GM19043 (cell line): ENCODE results near the gene CIAO3.

Source experiments
- ATAC-seq: cut with Tn5 transposase; IDR thresholded peaks from one replicate; pipeline ENCODE4 v1.9.1; 2021; ENCODE audit warnings: low read depth; ENCODE audit not compliant: unreplicated experiment

The CIAO3 gene

DNA sequence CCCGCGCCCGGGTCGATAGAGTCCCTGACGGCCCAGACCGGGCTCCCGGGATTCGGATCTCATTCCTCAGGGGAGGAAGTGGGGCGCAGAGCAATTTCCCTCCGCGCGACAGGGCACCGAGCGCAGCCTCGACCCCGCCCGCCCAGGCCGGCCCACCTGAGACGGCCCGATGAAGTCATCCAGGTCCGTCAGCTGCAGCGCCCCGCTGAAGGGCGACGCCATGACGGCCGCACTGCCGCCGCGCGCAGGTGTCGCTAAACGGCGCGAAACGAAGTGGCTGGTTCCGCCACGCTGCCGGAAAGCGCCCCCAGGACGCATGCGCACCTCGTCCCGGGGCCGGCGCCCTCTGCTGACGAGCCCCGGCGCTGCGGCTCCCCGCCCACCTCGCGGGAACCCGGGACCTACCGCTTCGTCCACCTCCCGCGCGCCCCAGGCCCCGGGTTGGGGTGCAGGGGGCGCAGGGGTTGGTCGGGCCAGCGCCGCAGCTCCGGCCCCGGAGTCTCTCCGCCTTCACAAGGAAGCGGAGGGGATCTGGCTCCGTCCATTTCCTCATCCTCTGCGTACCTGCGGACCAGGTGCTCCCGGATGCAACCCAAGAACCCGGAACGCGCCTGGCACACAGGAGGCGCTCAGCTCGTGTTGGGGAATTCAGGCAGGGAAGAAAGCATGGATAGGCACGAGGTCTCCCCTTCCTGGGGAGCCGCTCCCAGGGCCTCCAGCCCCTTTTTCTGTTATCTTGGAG is at the start of gene CIAO3:
Gene CIAO3 (minus strand): TSS at position 234 of the 742 bp plus-strand sequence. CDS start 12 bp downstream, at position 222.
- peak; percentile 59 for ATAC-seq

DNA sequence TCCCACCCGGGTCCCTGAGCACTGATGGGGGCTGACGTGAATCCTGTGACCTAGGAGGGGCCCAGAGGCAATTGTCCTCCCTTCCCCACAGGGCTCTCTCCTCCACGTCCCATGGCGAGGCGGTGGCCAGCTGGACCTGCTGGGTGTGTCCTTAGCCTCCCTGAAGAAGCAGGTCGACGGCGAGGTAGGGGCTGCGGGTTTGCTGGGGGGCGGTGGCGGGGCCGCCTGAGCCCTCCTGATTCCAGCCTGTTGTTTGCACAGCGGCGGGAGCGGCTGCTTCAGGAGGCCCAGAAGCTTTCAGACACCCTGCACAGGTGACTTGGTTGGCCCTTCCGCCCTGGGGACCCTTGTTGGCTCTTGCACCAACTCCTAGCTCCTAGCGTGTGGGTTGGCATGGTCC is 49.3 kb upstream of the CIAO3 start:
- no peak for ATAC-seq

DNA sequence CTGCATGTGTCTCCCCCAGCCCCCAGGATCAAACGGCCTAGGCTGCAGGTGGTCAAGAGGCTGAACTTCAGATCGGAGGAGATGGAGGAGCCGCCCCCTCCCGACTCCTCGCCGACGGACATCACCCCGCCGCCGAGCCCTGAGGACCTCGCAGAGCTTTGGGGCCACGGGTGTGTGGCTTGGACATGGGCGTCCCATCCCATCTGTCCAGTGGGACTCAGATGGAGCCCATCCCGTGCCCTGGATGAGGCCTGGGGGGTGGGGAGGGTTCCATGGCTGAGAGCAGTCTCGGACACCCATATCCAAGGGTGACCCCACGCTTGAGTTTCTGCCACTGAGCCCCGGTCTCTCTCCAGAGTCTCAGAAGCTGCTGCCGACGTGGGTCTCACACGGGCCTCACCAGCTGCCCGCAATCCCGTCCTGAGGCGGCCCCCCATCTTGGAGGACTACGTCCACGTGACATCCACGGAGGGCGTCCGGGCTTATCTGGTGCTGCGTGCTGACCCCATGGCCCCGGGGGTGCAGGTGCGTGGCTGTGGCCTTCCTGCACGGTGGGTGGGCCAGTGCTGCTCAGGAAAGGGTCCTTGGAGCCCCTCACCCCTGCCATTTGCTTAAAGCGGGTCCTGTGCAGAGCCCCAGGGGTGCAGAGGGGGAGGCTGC is 48.5 kb upstream of the CIAO3 start:
- no peak for ATAC-seq

DNA sequence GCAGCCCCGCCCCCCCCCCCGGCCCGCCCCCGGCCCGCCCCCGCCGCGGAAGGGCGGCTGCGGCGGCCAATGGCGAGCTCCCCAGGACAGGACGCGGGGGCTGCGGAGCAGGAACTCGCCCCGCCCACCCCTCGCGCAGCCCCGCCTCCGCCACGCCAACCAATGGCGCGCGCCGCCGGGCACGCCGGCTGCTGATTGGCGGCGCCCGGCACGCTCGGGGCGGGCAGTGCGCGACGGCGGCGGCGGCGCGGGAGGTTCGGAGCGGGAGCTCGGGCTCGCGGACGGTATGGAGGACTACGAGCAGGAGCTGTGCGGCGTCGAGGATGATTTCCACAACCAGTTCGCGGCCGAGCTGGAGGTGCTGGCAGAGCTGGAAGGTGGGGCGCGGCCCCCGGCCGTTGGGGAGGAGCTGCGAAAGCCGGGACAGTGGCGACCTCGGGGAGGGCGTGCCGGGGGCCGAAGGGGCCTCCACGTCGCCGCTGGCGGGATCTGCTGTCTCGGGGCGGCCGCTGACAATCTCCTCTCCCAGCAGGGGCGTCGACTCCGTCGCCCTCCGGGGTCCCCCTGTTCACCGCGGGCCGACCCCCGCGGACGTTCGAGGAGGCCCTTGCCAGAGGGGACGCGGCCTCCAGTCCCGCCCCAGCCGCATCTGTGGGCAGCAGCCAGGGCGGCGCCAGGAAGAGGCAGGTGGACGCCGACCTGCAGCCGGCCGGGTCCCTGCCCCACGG is 47.8 kb upstream of the CIAO3 start, which contains the start of gene CHTF18:
Gene CHTF18 (plus strand): TSS at position 222 of the 728 bp plus-strand sequence. CDS start 65 bp downstream, at position 287.
- ATAC-seq = peak; percentile 66

DNA sequence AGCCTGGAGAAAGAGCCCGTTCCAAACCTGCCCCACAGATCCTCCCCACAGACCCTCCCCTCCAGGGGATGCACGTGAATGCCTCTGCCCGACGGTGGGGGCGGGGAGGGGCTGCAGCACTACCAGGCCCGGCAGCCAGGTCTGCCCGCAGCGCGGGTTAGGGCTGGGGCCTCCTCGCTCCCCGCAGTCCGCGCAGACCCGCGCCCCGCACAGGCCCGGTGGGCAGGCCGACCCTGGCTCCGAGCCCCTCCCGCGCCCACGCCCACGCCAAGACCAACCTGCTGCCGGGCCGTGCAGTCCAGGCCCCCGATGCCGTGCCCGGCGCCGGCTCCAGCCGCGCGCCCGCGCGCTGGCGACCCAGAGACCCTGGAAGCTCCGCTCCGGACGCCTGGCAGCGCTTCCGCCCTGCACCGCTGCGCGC is 47.2 kb upstream of the CIAO3 start, which contains the start of gene RPUSD1:
Gene RPUSD1 (minus strand): TSS at position 404 of the 421 bp plus-strand sequence. CDS start 644 bp downstream, outside the sequence.
- no peak for ATAC-seq

DNA sequence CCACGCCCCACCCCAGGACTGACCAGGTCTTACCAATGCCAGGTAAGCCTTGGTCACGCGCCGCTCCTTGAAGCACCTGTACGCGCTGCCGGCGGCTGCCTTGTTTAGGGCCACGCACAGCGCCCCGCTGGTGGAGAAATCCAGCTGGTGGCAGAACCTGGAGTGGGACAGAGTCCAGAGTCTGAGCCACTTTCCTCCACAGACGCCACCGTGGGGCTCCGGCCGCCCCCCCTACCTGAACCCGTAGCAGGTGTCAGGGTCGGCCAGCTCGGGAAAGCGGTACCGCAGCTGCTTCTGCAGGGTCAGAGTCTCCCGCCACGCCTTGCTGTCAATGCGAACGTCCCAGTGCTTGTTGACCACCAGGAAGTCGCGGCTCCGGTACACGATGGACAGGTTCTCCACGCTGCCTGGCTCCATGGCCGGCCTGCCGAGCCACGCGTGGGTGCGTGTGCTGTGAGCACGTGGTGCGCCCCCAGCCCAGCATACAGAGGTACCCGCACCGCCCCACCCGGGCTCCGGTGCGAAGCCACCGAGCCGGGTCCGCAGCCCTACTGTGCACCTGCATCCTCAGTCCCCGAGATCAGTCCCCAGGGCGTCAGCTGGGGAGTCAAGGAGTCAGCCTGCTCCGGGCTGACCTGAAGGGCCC is 46.6 kb upstream of the CIAO3 start:
- ATAC-seq = peak; percentile 12

DNA sequence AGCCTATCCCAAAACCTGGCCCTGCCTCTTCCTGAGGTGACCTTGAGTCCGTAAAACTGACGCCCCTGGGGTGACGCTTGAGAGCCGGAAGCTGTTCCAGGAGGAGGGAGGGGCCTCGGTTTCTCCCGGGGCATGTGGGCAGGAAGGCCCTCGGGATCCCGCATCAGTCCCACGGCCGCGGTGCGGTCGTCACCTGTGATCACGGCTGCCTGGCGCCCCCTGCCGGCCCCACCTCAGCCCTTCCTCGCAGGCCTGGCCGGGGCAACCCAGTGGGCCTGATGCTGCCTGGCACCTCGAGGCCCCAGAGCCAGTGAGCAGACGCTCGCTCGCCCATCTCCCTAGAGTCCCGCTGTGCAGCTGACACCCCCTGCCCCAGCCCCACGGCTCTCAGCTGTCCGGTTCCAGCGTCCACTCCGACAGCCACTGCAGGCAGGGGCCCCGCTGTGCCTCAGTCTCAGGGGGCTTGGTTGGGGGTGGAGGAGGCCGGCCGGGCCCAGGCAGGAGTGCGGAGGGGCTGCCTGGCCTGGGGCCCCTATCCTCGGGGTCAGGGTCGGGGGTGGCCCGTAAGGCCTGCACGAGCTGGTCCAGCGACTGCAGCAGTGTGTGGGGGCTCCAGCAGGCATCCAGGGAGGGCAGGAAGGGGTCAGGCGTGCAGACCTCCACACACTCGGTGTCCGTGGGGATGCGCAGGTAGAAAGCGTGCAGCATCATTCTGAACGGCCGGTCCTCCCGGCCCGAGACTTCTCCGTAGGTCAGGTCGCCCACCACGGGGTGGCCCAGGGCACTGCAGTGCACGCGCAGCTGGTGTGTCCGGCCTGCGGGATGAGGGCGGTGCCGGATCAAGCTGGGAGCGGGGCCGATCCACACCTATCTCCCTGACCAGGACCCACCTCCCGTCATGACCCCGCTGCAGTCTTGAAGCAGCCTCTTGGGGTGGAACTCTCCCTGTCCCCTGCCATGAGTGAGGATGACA is 45.1 kb upstream of the CIAO3 start:
- no peak for ATAC-seq

DNA sequence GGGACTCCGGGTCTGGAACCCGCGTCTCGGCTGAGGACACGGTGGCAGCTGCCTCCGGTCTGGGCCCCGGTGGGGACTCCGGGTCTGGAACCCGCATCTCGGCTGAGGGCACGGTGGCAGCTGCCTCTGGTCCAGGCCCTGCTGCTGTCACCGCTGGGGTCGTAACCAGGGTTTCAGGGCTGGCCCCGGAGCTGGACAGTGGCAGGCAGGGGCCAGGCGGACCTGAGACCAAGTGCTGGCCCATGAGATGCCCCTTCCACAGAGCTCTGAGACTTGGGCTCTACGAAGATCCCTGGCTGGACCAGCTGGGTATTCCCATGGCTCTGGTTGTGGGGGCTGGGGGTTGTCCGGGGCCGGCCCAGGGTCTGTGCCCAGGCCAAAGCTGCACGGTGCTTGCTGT is 43.6 kb upstream of the CIAO3 start:
- ATAC-seq = no peak

DNA sequence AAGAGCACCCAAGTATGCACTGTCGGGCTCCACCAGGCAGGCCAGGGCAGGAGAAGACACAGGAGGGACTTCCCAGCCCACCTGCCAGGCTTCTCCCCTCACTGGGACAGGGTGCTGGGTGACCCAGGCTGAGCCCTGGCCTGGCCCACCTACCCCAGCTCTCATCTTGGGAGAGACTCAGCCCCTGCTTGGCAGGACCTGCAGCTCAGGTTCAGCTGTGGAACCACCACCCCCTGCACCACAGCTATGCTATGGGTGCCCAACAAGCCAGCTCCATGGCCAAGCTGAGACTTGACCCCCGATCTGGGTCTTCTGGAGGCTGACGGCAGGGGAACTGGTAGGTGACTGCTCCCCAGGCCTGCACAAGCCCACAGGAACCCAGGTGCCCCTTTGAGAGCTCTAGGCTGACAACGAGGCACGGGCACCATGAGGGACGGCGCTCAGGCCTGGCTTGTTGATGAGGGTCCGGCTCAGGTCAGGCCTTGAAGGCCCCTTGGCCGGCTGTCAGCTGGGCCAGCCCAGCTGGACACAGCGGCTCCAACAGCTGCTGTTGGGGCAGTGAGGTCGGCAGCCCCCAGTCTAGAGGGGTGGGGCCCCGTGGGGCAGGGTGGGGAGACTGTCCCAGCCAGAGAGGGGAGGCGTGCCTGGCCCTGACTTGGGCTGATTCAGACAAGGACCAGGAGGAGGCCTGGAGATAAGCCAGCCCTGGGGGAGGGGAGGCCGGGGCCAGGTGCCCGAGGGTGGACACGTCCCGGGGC is 42.8 kb upstream of the CIAO3 start:
- ATAC-seq = no peak

DNA sequence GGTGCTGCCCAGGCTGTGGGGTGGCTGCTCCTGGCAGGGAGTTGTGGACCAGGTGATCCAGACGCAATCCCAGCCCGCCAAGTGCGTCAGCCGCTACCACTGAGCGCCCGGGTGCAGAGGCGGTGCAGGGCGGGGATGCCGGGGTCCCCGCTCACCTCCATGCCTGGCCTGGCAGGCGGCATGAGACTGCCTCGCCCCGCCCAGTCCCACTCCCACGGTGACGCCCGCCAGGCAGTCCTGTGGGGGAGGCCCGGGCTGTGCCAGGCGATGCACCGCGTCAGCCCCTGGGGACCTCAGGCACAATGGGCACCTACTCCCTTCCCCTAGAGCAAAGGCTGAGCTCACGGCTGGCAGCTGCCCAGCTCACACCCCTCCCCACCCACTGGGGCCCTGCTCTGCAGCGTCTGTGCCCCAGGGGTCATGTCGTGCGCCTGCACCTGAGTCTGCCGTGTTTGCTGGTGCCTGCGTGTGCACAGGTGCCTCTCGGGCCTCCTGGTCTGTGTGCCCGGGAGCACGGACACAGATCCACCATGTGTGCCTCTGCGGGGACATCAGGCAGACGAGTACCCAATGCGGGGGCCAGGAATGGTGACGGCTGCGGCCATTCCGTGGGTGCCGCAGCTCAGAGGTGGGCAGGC is 42.1 kb upstream of the CIAO3 start:
- ATAC-seq = no peak

DNA sequence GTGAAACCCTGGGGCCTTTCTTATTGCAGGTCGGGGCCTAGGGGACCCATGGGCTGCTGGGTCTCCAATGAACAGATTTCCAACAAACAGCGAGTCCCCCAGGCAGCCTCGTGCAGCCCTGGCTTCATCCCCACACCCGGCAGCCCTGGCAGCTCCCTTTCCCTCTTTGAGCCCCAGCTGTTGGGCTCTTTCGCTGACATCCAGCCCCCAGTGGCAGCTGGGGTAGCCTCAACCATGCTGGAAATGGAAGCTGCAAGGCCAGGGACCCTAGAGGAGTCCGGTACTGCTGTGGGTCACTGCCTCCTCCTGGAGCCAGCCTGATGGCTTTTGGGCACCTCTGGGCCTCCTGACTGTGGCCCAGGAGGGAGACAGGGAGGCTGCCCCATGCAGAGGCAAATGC is 41.5 kb upstream of the CIAO3 start:
- no peak for ATAC-seq

DNA sequence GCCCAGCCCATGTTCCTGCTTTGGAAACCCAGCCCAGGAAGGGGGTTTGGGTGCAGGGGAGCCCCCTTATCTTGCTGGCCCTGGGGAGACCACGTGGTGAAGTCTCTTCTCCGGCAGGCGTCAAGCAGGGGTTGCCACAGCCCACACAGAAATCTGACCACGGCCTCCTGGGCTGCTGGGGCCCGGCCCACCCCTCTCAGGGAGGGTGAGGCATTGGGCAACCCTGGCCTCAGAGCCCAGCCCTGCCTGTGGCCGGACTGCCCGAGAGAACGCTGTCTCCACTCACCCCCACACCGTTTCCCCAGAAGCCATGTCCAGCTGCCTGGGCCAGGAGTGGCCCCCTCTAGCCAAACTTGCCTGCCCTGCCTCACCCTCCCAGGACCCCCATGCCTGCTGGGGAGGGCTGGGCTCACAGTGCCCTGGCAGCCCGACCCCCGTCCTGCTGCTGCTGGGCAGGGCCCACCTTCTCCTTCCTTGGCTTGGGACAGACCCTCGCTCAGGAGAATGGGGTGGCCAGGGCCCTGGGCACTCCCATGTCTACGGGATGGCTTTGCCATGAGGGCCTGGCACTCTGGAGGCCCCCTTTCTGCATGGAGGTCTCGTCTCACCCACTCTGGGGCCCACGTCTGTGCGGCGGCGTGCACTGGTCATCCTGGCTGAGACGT is 40.7 kb upstream of the CIAO3 start:
- ATAC-seq = no peak

DNA sequence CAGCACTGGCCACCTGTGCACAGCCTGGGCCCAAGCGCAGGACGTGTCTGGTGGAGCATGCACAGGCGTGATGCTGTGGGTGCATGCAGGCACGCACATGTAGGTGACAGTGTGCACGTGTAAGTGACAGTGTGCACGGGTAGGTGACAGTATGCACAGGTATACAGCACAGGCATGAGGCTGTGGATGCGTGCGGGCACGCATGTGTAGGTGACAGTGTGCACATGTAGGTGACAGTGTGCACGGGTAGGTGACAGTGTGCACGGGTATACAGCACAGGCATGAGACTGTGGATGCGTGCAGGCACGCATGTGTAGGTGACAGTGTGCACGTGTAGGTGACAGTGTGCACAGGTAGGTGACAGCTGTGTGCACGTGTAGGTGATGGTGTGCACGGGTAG is 39.5 kb upstream of the CIAO3 start:
- no peak for ATAC-seq

DNA sequence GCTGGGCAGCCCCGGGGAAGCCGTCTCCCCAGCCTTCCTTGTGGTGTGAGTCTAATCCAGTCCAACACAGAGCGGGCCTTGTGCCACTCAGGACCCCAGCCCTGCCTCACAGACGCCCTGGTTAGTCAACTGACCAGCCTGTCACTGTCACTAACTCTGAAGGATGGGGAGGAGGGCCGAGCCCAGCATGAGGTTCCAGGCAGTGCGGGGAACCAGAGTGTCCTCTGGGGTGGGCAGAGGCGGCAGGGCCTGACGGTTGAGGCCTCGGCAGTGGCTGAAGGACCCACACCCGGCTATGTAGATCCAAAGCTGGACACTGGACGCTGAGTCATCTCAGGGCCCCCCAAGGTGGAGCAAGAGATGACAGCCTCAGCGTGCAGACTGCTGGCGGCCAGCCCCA is 38.8 kb upstream of the CIAO3 start:
- ATAC-seq = no peak

DNA sequence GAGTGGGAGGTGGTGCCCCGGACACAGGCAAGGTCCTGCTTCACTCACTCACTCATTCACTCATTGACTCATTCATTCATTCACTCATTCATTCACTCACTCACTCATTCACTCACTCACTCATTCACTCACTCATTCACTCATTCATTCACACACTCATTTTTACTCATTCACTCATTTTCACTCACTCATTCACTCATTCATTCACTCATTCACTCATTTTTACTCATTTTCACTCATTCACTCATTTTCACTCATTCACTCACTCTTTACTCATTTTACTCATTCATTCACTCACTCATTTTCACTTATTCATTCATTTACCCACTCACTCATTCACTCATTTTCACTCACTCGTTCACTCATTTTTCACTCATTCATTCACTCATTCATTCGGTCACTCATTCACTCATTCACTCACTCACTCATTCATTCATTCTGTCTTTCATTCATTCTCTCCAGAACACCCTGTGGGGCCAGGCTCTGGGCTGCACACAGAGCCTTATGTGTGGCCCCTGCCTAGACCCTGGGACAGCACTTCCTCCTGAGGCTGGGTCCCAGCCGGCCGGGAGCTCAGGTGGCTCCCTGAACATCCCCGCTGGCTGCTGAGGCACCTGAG is 38.2 kb upstream of the CIAO3 start:
- ATAC-seq = no peak

DNA sequence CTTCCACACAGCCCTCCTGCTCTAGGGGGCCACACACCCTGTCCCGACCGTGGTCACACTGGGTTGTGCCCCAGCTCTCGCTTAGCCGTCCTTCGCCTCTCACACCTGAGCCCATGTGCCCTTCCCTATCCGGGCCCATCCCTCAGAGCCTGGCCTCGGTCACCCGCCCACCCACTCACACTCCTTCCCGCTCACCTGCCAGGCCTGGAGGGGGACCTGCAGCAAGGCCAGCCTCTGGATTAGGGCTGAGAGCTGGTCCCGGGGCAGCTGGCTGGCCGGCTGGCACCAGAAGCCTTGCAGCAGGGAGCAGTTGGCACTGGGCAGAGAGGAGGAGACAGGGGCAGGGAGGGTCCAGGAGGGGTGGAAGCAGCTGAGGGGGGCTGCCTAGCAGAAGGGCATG is 37.6 kb upstream of the CIAO3 start:
- ATAC-seq = no peak

DNA sequence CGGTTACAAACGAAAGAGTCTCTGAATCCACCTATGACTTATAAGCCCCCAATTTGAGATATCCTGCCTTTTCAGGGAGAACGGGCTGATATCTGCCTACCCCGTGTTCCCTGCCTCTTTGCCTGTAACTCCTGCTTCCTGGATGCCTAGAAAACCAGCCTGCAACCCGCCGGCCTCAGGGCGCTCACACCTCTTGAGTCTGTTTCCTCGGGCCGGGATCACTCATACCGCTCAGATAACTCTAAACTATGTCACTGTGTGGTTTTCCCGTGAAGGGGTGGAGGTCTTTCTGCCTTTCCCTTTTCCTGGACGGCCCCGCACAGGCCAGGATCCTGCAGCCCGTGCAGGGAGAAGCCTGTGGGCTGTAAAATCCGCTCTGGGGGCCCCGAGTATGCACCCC is 37.0 kb upstream of the CIAO3 start:
- no peak for ATAC-seq

DNA sequence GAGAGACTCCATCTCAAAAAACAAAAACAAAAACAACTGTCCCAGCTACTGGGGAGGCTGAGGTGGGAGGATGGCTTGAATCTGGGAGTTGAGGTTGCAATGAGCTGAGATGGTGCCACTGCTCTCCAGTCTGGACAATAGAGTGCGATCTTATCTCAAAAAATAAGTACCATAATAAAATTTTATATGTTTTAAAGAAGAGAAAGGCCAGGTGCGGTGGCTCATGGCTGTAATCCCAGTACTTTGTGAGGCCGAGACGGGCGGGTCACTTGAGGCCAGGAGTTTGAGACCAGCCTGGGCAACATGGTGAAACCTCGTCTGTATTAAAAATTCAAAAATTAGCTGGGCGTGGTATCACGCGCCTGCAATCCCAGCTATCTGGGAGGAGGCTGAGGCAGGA is 36.0 kb upstream of the CIAO3 start:
- ATAC-seq = no peak
